OCI-LY3 (cell line): ENCODE results near the gene AGAP1.
"Not testable (repeated sequence)": the region's sequence is repeated elsewhere in the genome, so short reads cannot be mapped to it uniquely, and the experiment has no call there.

ENCODE experiments used
- H2AFZ ChIP-seq: fragments of 200-600, 300-600 bp; shearing (Covaris generic); 2 replicates; pipeline ENCODE4 v1.6.0; 2014; ENCODE audit warnings: antibody characterized with exemption, low read depth, low read length
- H3K27ac ChIP-seq: fragments of 200-600, 300-600 bp; sonication (generic); 2 replicates; pipeline ENCODE4 v1.5.1; 2014; ENCODE audit warnings: mild to moderate bottlenecking, low read length, moderate library complexity, mixed read lengths
- H3K27me3 ChIP-seq: fragments of 200-600, 300-600 bp; sonication (generic); 2 replicates; pipeline ENCODE4 v1.6.1; 2014; ENCODE audit warnings: low read depth, low read length, mixed read lengths
- H3K36me3 ChIP-seq: fragments of 200-600, 300-600 bp; sonication (generic); replicated peaks from 2 replicates; pipeline ENCODE3; 2014; ENCODE audit warnings: low read depth, low read length, mixed read lengths
- H3K4me1 ChIP-seq: fragments of 300-600, 200-600 bp; sonication (generic); 2 replicates; pipeline ENCODE4 v1.6.1; 2014; ENCODE audit warnings: low read length, mixed read lengths
- H3K4me2 ChIP-seq: fragments of 200-600, 300-600 bp; sonication (generic); 2 replicates; pipeline ENCODE4 v1.6.1; 2014; ENCODE audit warnings: low read length, mixed read lengths
- H3K4me3 ChIP-seq: fragments of 300-600, 200-600 bp; sonication (generic); 2 replicates; pipeline ENCODE4 v1.5.1; 2014; ENCODE audit warnings: antibody characterized with exemption, mild to moderate bottlenecking, low read length, moderate library complexity
- H3K79me2 ChIP-seq: fragments of 300-600, 200-600 bp; shearing (Covaris generic); 2 replicates; pipeline ENCODE4 v1.6.1; 2014; ENCODE audit warnings: mild to moderate bottlenecking, low read length, mixed read lengths
- H3K9ac ChIP-seq: fragments of 300-600, 200-600 bp; shearing (Covaris generic); 2 replicates; pipeline ENCODE4 v1.6.0; 2014; ENCODE audit warnings: mild to moderate bottlenecking, low read length, moderate library complexity
- H3K9me3 ChIP-seq: fragments of 200-600, 300-600 bp; shearing (Covaris generic); 2 replicates; pipeline ENCODE4 v1.6.1; 2014; ENCODE audit warnings: low read length, mixed read lengths; ENCODE audit not compliant: insufficient read depth
- H4K20me1 ChIP-seq: fragments of 200-600, 300-600 bp; sonication (generic); 2 replicates; pipeline ENCODE4 v1.6.1; 2016; ENCODE audit warnings: low read length, mixed read lengths; ENCODE audit not compliant: insufficient read depth
- EZH2phosphoT487 ChIP-seq: fragments of 200-600 bp; shearing (Covaris generic); IDR thresholded peaks from 2 replicates; pipeline ENCODE4 v1.6.1; 2018; ENCODE audit warnings: antibody characterized with exemption, mixed run types, low read depth
- TF ChIP-seq, protein P1 (sequence below): fragments of 200-600, 300-600 bp; sonication (generic); IDR thresholded peaks from 2 replicates; pipeline ENCODE4 v1.5.1; 2014; ENCODE audit warnings: antibody characterized with exemption, low read length, low read depth

AGAP1 gene

DNA sequence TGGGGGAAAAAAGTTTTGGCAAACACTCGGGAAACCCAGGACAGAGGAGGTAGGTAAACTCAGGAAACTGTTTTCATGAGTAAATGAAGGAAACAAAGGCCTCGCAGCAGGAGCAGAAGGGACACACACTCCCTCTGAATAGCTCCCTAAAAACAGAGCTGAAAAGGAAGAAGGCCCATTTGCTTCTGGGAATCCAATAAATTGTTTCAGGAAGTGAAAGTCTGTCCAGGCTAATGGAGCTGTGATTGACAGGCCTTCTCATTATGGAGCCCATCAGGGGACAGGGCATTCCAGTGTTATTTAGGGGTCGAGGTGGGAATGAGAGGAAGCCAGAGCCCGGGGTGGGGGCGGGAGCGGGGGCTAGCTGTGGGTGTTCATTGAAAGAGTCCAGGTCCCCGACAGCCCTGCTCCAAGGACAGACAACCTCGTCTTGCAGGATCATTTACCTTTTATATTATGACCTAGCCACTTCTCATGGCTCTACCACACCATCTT, 593.2 kb downstream of the AGAP1 start:
- Histone ChIP-seq H3K79me2 (no peaks in the 10 kb centered on the region), H3K27me3 (no peaks in the 10 kb centered on the region), H3K4me2 (no peak overlapping the region), H4K20me1 (no peaks in the 10 kb centered on the region), H2AFZ (no peak overlapping the region), H3K4me1 (no peaks in the 10 kb centered on the region), H3K9me3 (no peaks in the 10 kb centered on the region), H3K36me3 (no peaks in the 10 kb centered on the region), H3K4me3 (no peak overlapping the region), H3K9ac (no peak overlapping the region), H3K27ac (no peak overlapping the region)
- TF ChIP-seq, protein P1, sequence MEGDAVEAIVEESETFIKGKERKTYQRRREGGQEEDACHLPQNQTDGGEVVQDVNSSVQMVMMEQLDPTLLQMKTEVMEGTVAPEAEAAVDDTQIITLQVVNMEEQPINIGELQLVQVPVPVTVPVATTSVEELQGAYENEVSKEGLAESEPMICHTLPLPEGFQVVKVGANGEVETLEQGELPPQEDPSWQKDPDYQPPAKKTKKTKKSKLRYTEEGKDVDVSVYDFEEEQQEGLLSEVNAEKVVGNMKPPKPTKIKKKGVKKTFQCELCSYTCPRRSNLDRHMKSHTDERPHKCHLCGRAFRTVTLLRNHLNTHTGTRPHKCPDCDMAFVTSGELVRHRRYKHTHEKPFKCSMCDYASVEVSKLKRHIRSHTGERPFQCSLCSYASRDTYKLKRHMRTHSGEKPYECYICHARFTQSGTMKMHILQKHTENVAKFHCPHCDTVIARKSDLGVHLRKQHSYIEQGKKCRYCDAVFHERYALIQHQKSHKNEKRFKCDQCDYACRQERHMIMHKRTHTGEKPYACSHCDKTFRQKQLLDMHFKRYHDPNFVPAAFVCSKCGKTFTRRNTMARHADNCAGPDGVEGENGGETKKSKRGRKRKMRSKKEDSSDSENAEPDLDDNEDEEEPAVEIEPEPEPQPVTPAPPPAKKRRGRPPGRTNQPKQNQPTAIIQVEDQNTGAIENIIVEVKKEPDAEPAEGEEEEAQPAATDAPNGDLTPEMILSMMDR, result no peak

DNA sequence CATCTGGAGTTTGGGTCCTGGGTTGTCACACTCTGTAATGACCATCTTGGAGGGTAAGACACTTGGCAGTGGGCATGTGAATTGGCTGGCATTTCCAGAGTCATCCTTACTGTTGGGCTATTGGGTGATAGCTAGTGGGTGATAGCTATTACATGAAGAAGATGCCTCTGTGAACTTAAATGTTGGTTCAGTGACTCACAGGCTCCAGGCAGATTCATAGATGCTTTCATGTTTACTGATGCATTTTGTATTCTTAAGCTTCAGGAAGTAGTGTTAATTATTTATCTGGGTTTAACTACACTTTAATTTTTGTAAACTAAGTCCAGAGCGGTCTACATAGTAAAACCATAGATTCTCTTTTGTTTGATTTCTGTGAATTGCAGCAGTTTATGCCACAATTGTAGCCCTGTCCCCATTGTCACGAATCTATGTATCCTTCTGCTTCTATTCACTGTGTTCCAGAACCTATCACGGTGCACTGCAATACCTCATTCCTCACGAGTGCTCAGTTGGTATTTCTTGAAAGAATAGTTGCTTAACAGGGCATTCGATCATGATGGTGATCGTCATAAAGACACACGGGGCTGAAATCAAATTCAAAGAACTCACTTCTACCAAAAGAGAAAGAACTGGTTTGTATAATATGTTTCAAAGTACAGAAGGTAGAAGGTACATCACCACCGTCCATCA, 594.7 kb downstream of the AGAP1 start:
- Histone ChIP-seq H3K36me3 (no peaks in the 10 kb centered on the region), H3K9me3 (no peaks in the 10 kb centered on the region), H3K4me1 (no peaks in the 10 kb centered on the region), H3K27me3 (no peaks in the 10 kb centered on the region), H3K4me3 (no peak overlapping the region), H3K27ac (no peak overlapping the region), H4K20me1 (no peaks in the 10 kb centered on the region), H3K79me2 (no peaks in the 10 kb centered on the region), H3K9ac (no peak overlapping the region), H3K4me2 (no peak overlapping the region), H2AFZ (no peak overlapping the region)
- no peak for TF ChIP-seq EZH2phosphoT487
- TF ChIP-seq, protein P1, result no peak

DNA sequence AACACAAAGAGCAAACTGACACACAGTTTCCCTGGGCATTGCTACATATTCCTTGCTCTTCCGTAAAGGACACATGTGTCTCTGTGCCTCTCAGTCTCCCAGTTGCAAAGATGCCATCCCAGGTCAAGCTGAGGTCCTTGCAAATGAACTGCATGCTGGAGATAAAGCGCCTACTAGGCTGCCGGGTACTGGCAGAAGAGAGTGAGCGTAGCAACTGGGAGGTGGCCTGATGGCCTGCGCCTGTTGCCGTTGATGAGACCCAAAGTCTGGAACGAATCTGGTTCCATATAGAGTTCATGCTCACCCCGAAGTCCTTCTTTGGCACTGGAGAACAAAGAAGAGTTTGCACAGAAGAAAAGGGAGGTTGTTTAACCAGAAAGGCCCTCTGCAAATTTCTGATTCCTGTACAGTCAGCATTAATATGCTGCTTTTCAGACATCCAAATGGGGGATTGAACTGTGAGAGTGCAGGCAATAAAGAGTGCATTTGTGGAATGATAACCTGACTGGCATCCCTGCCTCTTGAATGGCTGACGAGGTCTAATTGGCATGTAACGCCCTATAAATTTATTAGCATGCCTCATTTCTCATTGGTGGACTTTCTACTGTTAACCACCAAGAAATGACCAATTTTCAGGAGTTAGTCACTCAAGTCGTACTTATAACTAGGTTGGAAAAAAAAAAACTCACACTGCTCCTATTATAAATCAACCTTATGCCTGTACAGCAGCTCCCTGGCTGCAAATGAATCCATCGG, 595.6 kb downstream of the AGAP1 start:
- no peak overlapping the region for H3K27ac ChIP-seq

DNA sequence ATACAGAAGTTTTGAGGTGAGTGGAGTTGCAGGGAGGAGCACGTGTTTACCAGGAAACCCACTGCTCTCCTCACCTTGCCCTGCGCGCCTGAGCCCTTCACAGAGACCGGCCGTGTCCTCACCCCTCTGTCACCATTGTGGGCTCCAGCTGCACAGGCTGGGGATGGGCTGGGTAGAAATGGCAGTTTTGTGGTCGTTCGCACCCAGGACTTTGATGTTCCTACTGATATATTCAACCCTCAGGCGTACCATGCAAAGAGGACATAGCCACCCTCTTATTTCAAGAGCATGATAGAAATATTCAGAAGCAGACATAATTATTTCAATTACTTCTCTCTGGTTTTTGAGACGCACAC, 596.2 kb downstream of the AGAP1 start:
- Histone ChIP-seq H3K27ac (no peak overlapping the region), H4K20me1 (no peaks in the 10 kb centered on the region), H3K27me3 (no peaks in the 10 kb centered on the region), H3K36me3 (no peaks in the 10 kb centered on the region), H3K4me1 (no peaks in the 10 kb centered on the region), H3K9me3 (no peaks in the 10 kb centered on the region), H3K9ac (no peak overlapping the region), H3K79me2 (no peaks in the 10 kb centered on the region), H3K4me2 (no peak overlapping the region), H3K4me3 (no peak overlapping the region), H2AFZ (no peak overlapping the region)
- TF ChIP-seq, protein P1, result no peak
- TF ChIP-seq EZH2phosphoT487, result no peak

More for the DNA sequence above, 595.6 kb downstream of the AGAP1 start:
- H3K4me3 ChIP-seq, result no peak overlapping the region
- no peaks in the 10 kb centered on the region for H4K20me1 ChIP-seq
- H3K9ac ChIP-seq, result no peak overlapping the region
- no peak overlapping the region for H3K4me2 ChIP-seq
- TF ChIP-seq, protein P1, result no peak
- no peak for TF ChIP-seq EZH2phosphoT487
- no peaks in the 10 kb centered on the region for H3K9me3 ChIP-seq
- no peaks in the 10 kb centered on the region for H3K4me1 ChIP-seq
- no peak overlapping the region for H2AFZ ChIP-seq
- H3K36me3 ChIP-seq, result no peaks in the 10 kb centered on the region
- no peaks in the 10 kb centered on the region for H3K27me3 ChIP-seq
- H3K79me2 ChIP-seq, result no peaks in the 10 kb centered on the region

DNA sequence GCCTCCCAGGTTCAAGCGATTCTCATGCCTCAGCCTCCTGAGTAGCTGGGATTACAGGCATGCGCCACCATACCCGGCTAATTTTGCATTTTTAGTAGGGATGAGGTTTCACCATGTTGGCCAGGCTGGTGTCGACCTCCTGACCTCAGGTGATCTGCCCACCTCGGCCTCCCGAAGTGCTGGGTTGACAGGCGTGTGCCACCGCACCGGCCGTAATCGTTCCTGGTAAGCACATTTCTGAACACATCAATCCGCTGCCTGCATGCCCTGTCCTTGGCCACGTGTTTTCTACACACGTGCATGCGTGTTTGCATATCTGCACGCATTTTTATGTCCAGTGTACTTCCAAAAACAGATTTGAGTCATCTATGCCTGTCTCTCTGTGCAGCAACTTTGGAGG, 597.0 kb downstream of the AGAP1 start:
- H3K36me3 ChIP-seq, H3K27ac ChIP-seq, H4K20me1 ChIP-seq, H2AFZ ChIP-seq, H3K4me1 ChIP-seq, H3K27me3 ChIP-seq, H3K9me3 ChIP-seq, H3K9ac ChIP-seq, H3K4me2 ChIP-seq, H3K79me2 ChIP-seq, H3K4me3 ChIP-seq: not testable (repeated sequence)
